Thoracic aorta (tissue), 2 donors: Measurements from ENCODE around the gene FRYL. TPM values are rescaled to one million over a fixed set of nuclear protein-coding genes. Genes with fewer than 3 reads are reported as not detected.

ENCODE experiments used
- ATAC-seq: fragments of 150-250 bp; one replicate; pipeline ENCODE4 v1.8.0; 2017; ENCODE audit warnings: low read depth; ENCODE audit not compliant: insufficient number of reproducible peaks, low FRiP score
- DNase-seq: peaks from one replicate; pipeline ENCODE4 v3.0.0-alpha.2; 2020; ENCODE audit warnings: low spot score
- H3K27ac ChIP-seq, 2 donors: fragments of 200-600 bp; sonication (generic); 1 replicate in 1 of 2; 2 replicates in 1 of 2; pipeline ENCODE4 v1.5.1; 2016; ENCODE audit warnings: mild to moderate bottlenecking in 2 of 2, moderate library complexity in 2 of 2
- H3K27me3 ChIP-seq: fragments of 200-600 bp; sonication (generic); replicated peaks from 2 replicates; pipeline ENCODE4 v1.6.0; 2016; ENCODE audit warnings: mild to moderate bottlenecking; ENCODE audit not compliant: insufficient read depth
- H3K36me3 ChIP-seq: fragments of 200-600 bp; sonication (generic); one replicate; pipeline ENCODE4 v1.5.1; 2016
- H3K4me1 ChIP-seq, 2 donors: fragments of 200-600 bp; sonication (generic); 1 replicate in 1 of 2; 2 replicates in 1 of 2; pipeline versions ENCODE4 v1.5.1 to v1.6.0; 2016; ENCODE audit warnings: low read depth in 2 of 2, mild to moderate bottlenecking in 1 of 2; ENCODE audit not compliant: control insufficient read depth in 1 of 2
- H3K4me3 ChIP-seq: fragments of 200-600 bp; sonication (generic); 2 replicates; pipeline ENCODE4 v1.5.1; 2016; ENCODE audit warnings: mild to moderate bottlenecking
- H3K9me3 ChIP-seq: fragments of 200-600 bp; sonication (generic); 2 replicates; pipeline ENCODE4 v1.5.1; 2016
- CTCF ChIP-seq: fragments of 200-600 bp; sonication (generic); IDR thresholded peaks from one replicate; pipeline ENCODE4 v1.5.1; 2019; ENCODE audit warnings: antibody characterized with exemption
- total RNA-seq, 2 donors: library from RNA; depleted of rRNA; stranded (reverse); fragments of >200 nt; gene quantifications; one replicate each; pipeline versions ENCODE4 v1.1.0 to v1.2.3, GENCODE V29; 2016

The FRYL gene
- total RNA-seq, 2 donors from 2014 or later, result 108 to 155 TPM

DNA sequence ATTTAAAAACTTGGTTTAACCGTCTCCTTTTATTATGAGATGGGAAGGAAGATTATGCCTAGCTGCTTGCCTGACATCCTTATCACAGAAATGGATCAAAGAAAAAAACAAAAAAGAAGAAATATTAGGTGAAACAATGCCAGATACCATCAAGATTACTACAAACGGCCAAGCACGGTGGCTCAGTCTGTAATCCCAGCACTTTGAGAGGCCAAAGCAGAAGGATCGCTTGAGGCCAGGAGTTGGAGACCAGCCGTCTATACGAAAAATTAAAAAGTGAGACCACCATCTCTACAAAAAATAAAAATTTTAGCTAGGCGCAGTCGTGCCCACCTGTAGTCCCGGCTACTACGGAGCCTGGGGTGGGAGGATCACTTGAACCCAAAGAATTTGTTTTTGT, 2.3 kb downstream of the FRYL start:
- no peak for TF ChIP-seq CTCF
- ATAC-seq (no peak), DNase-seq (no peak)
- Histone ChIP-seq H3K27ac (peak overlapping the region in 1 of 2 donors; percentile 94), H3K9me3 (no peaks in the 10 kb centered on the region), H3K36me3 (no peaks in the 10 kb centered on the region), H3K27me3 (no peaks in the 10 kb centered on the region), H3K4me3 (peak overlapping the region; percentile 84), H3K4me1 (peaks cover 34 to 64% of the 10 kb centered on the region in 2 donors)

- Histone ChIP-seq H3K4me3 (no peak overlapping the region), H3K9me3 (no peaks in the 10 kb centered on the region), H3K27ac (no peak overlapping the region), H3K27me3 (no peaks in the 10 kb centered on the region), H3K4me1 (peaks cover 54 to 75% of the 10 kb centered on the region in 2 donors), H3K36me3 (no peaks in the 10 kb centered on the region)
- ATAC-seq (no peak), DNase-seq (no peak)
- TF ChIP-seq CTCF, result no peak
Measured at GRCh38 chr4:48774760-48775710, 5.0 kb downstream of the FRYL start.

DNA sequence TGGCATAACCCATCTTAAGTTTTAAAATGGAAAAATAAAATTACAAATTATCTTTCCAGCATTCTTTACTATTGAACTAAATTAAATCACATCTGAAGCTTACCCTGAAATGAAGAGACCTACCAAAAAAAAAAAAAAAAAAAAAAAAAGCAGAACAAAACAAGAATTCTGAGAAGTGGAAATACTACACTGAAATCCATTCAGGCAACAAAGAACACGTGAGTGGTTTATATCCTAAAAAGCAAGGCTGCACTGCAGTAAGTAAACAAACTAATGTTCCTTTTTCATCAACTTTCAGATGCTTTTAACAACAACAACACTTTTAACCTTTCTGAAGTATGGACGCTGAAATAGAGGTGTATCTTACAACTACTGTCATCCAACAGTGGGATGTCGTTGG, 7.5 kb downstream of the FRYL start:
- peaks cover 53 to 93% of the 10 kb centered on the region in 2 donors for H3K4me1 ChIP-seq
- no peaks in the 10 kb centered on the region for H3K27me3 ChIP-seq
- no peak overlapping the region for H3K27ac ChIP-seq
- H3K4me3 ChIP-seq, result no peak overlapping the region
- ATAC-seq, result no peak
- no peaks in the 10 kb centered on the region for H3K9me3 ChIP-seq
- no peak for TF ChIP-seq CTCF
- no peak for DNase-seq
- no peaks in the 10 kb centered on the region for H3K36me3 ChIP-seq

GRCh38 chr4:48767055-48767929, 12.8 kb downstream of the FRYL start:
- no peaks in the 10 kb centered on the region for H3K36me3 ChIP-seq
- ATAC-seq (no peak), DNase-seq (no peak)
- H3K27ac ChIP-seq, result no peak overlapping the region
- H3K27me3 ChIP-seq, result no peaks in the 10 kb centered on the region
- no peak for TF ChIP-seq CTCF
- no peak overlapping the region for H3K4me3 ChIP-seq
- H3K9me3 ChIP-seq, result no peaks in the 10 kb centered on the region
- H3K4me1 ChIP-seq, result peaks cover 23 to 73% of the 10 kb centered on the region in 2 donors
